K562 (cell line): ENCODE data around the gene NCOA1. TPM values are rescaled to one million over a fixed set of nuclear protein-coding genes. Genes with fewer than 3 reads are reported as not detected.

Experiments used
- ATAC-seq: fragments of 200-7000 bp; cut with Tn5 transposase; 3 replicates; pipeline ENCODE4 v1.9.1; 2020; ENCODE audit warnings: moderate library complexity
- BruUV-seq: library from RNA; stranded (reverse); fragments of 400-500 nt; replicated peaks from 2 replicates; lab custom pipeline; 2021; lab: Mats Ljungman, UMichigan
- CTCF ChIA-PET: fragments of 300-600 bp; formaldehyde crosslinking; extraction: SDS; loops from one replicate; lab custom pipeline; 2021; ENCODE audit warnings: low intra/inter-chr PET ratio; lab: Yijun Ruan, JAX
- POLR2A ChIA-PET: fragments of 300-600, 350-650 bp; sonication (Branson Sonifier 250); formaldehyde crosslinking; extraction: SDS; loops from one replicate; lab custom pipeline; 2021; ENCODE audit warnings: antibody characterized with exemption, inconsistent platforms; lab: Yijun Ruan, JAX
- DNase-seq, 4 experiments: peaks; one replicate each; pipeline versions ENCODE4 v3.0.0 to v3.0.0-alpha.2; 2011 to 2018; ENCODE audit warnings: low spot score in 3 of 4, mixed read lengths in 3 of 4; ENCODE audit errors: extremely low read depth in 1 of 4
- FAIRE-seq: peaks from 2 replicates; lab custom pipeline; 2011; peaks lifted over from hg19 to GRCh38; lab: Jason Lieb, UNC
- H2AFZ ChIP-seq: 2 replicates; pipeline ENCODE4 v1.6.0; 2011; ENCODE audit warnings: low read depth, low read length, control low read depth, inconsistent platforms
- H3K27ac ChIP-seq: fragments of 200-600 bp; 3 replicates; pipeline ENCODE4 v1.8.0; 2011; ENCODE audit warnings: low read depth, mild to moderate bottlenecking, control low read depth, inconsistent platforms, low read length, moderate library complexity, mixed read lengths; ENCODE audit errors: extremely low read depth
- H3K27me3 ChIP-seq, 2 experiments: fragments of 300-600 bp in 1 of 2; 2 replicates in 1 of 2; 3 replicates in 1 of 2; pipeline versions ENCODE4 v1.6.0 to v1.8.0; 2011; ENCODE audit warnings: inconsistent platforms in 2 of 2, low read length in 2 of 2, mild to moderate bottlenecking in 1 of 2, mixed read lengths in 1 of 2, moderate library complexity in 1 of 2; ENCODE audit not compliant: control insufficient read depth in 2 of 2, insufficient read depth in 2 of 2
- H3K36me3 ChIP-seq: fragments of 300-600 bp; 3 replicates; pipeline ENCODE4 v1.8.0; 2011; ENCODE audit warnings: mild to moderate bottlenecking, low read length, inconsistent platforms; ENCODE audit not compliant: control insufficient read depth, insufficient read depth
- H3K4me1 ChIP-seq, 2 experiments: fragments of 200-600 bp in 1 of 2; replicated peaks in 1 of 2; 2 replicates in 1 of 2; 3 replicates in 1 of 2; pipeline versions ENCODE4 v1.5.1 to v1.8.0; 2011; ENCODE audit warnings: inconsistent platforms in 2 of 2, low read length in 2 of 2, mild to moderate bottlenecking in 1 of 2, mixed read lengths in 1 of 2, moderate library complexity in 1 of 2; ENCODE audit not compliant: control insufficient read depth in 2 of 2, insufficient read depth in 2 of 2
- H3K4me2 ChIP-seq: 2 replicates; pipeline ENCODE4 v1.6.1; 2011; ENCODE audit warnings: low read length, control low read depth, inconsistent platforms, mixed read lengths; ENCODE audit not compliant: insufficient read depth
- H3K4me3 ChIP-seq: fragments of 200-600 bp; sonication (generic), shearing (Covaris generic); 2 replicates; pipeline ENCODE4 v1.5.1; 2016; ENCODE audit warnings: control low read depth, inconsistent platforms
- H3K79me2 ChIP-seq: fragments of 200-600 bp; 3 replicates; pipeline ENCODE4 v1.8.0; 2011; ENCODE audit warnings: low read length, inconsistent platforms; ENCODE audit not compliant: control insufficient read depth, insufficient read depth
- H3K9ac ChIP-seq, 2 experiments: 2 replicates each; pipeline versions ENCODE4 v1.6.0 to v1.6.1; 2011; ENCODE audit warnings: low read depth in 2 of 2, low read length in 2 of 2, control low read depth in 1 of 2, inconsistent platforms in 1 of 2, mild to moderate bottlenecking in 1 of 2, mixed read lengths in 1 of 2; ENCODE audit not compliant: insufficient read depth in 1 of 2
- H3K9me1 ChIP-seq: one replicate; pipeline ENCODE4 v1.6.0; 2011; ENCODE audit warnings: inconsistent platforms, mild to moderate bottlenecking, low read length, moderate library complexity; ENCODE audit not compliant: control insufficient read depth, insufficient read depth
- H3K9me3 ChIP-seq: replicated peaks from 2 replicates; pipeline ENCODE4 v1.5.1; 2011; ENCODE audit warnings: low read depth, low read length, inconsistent platforms; ENCODE audit not compliant: control insufficient read depth, insufficient read depth
- H4K20me1 ChIP-seq: replicated peaks from 2 replicates; pipeline ENCODE4 v1.6.1; 2011; ENCODE audit warnings: low read length, inconsistent platforms, mixed read lengths; ENCODE audit not compliant: control insufficient read depth, insufficient read depth
- C11orf30 ChIP-seq: fragments of 450-650 bp; IDR thresholded peaks from 2 replicates; pipeline ENCODE4 v1.6.1; 2016; ENCODE audit warnings: low read depth, mild to moderate bottlenecking
- ELF2 ChIP-seq: fragments of 250-450 bp; sonication (Bioruptor Pico); IDR thresholded peaks from 2 replicates; pipeline ENCODE4 v1.5.0; 2021; ENCODE audit warnings: mild to moderate bottlenecking
- ETV1 ChIP-seq: fragments of 450-650 bp; conservative IDR thresholded peaks from 2 replicates; pipeline ENCODE4 v1.6.1; 2016; ENCODE audit warnings: missing genetic modification characterization, control low read depth, low read depth, missing compliant biosample characterization
- JUND ChIP-seq, 2 experiments: IDR thresholded peaks; 2 replicates in 1 of 2; 3 replicates in 1 of 2; pipeline ENCODE4 v1.6.1; 2011; ENCODE audit warnings: borderline replicate concordance in 2 of 2, low read depth in 2 of 2, low read length in 2 of 2, improper control_type of control experiment in 1 of 2, missing biosample characterization in 1 of 2, missing genetic modification characterization in 1 of 2, missing genetic modification reagents in 1 of 2
- MAFG ChIP-seq: fragments of 450-650 bp; conservative IDR thresholded peaks from 2 replicates; pipeline ENCODE4 v1.6.1; 2016; ENCODE audit warnings: missing genetic modification characterization, missing compliant biosample characterization
- ZNF316 ChIP-seq: fragments of 450-650 bp; IDR thresholded peaks from 2 replicates; pipeline ENCODE4 v1.6.1; 2016
- WGBS: fragments of 100-300 bp; shearing (Covaris generic); methylation state at CpG from one replicate; pipeline ENCODE4 v1.1.6; 2016; ENCODE audit warnings: low coverage, mixed read lengths; ENCODE audit not compliant: insufficient coverage; ENCODE audit errors: missing lambda C conversion rate; 5-methylcytosine and 5-hydroxymethylcytosine counted together
- in situ Hi-C: fragments of 300-500 bp; cut with MboI; formaldehyde crosslinking; loops from 4 replicates; pipeline ENCODE4 v1.15.0; 2018; ENCODE audit warnings: inconsistent platforms, mixed read lengths
- intact Hi-C: fragments of 100-400 bp; cut with micrococcal nuclease; formaldehyde crosslinking; loops from 2 replicates; pipeline ENCODE4 v1.14.2; 2022
- polyA plus RNA-seq, 8 experiments: library from polyadenylated mRNA; depleted of rRNA in 4 of 8; stranded (reverse) in 5 of 8; unstranded in 3 of 8; fragments of >200 nt; fragmentation: Nextera tagmentation in 2 of 8; fragmentation: Illumina TruSeq in 1 of 8; extraction: Ambion mirVana in 2 of 8; extraction: Trizol in 1 of 8; gene quantifications; 2 replicates each; pipeline versions ENCODE4 v1.2.1 to v1.2.3, GENCODE V29; 2011 to 2014; ENCODE audit warnings: inconsistent platforms in 1 of 8, missing spikeins in 1 of 8
- total RNA-seq, 7 experiments: library from RNA; depleted of rRNA in 6 of 7; stranded (reverse); fragments of >200 nt in 6 of 7; fragmentation: Illumina TruSeq in 2 of 7; extraction: Trizol in 2 of 7; gene quantifications; 2 replicates each; pipeline versions ENCODE4 v1.2.1 to v1.2.3, GENCODE V29; 2011 to 2021; ENCODE audit warnings: low replicate concordance in 1 of 7
- TF ChIP-seq, protein P1 (sequence below): fragments of 250-450 bp; sonication (Bioruptor Pico); IDR thresholded peaks from 2 replicates; pipeline ENCODE4 v1.8.0; 2022; ENCODE audit warnings: moderate library complexity, mild to moderate bottlenecking, inconsistent platforms

The NCOA1 gene
- total and polyA plus RNA-seq, 9 of the 15 experiments (the other 6 are each of a cell fraction or from before 2014, with no cell fraction given) = 4.9 to 25.7 (median 17.0) TPM

DNA sequence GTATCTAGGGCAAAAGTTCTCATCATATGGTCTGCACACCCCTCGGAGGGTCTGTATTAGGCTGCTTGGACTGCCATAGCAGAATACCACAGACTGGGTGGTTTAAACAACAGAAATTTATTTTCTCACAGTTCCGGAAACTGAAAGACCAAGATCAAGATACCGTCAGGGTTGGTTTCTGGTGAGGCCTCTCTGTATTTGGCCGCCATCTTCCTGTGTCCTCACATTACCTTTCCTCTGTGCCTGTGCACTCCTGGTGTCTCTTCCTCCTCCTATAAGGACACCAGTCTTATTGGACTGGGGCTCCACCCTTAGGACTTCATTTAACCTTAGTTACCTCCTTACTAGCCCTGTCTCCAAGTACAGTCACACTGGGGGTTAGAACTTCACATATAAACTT, 132.5 kb downstream of the NCOA1 start (continued):
- TF ChIP-seq, protein P1, sequence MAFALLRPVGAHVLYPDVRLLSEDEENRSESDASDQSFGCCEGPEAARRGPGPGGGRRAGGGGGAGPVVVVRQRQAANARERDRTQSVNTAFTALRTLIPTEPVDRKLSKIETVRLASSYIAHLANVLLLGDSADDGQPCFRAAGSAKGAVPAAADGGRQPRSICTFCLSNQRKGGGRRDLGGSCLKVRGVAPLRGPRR = no peak
- TF ChIP-seq JUND (IDR thresholded peaks at IDR 0.05; ENCODE audit: borderline replicate concordance, low read depth, low read length) = peak; percentile 34; the same call in 1 of the 2 replicates
- no peak; the same call in 2 of the 3 replicates for TF ChIP-seq JUND (tag; IDR thresholded peaks at IDR 0.05; ENCODE audit: borderline replicate concordance, low read depth, low read length)
- TF ChIP-seq ETV1 (tag) = peak; percentile 88

DNA sequence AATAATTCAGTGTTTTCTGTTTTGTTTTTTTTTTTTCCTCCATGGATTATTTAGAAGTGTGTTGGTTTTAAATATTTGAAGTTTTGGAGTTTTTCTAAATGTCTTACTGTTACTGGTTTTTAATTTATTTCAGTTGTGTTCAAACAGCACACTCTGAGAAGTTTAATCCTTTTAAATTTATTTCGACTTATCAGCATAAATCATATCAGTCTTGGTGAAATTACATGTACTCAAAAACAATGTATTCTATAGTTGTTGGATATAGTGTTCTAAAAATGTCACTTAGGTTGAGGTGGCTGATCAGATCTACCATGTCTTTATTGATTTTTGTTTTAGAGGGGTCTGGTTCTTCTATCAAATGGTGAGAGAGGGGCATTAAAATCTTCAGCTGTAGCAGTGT, 134.7 kb downstream of the NCOA1 start:
- 56% methylated on average over 1 of the region's 1 CpG for WGBS
- FAIRE-seq (no peak), DNase-seq (no peak), ATAC-seq (no peak)
- H3K9ac ChIP-seq = no peak overlapping the region
- no peaks in the 10 kb centered on the region for H3K36me3 ChIP-seq
- H3K4me3 ChIP-seq = no peak overlapping the region
- no peaks in the 10 kb centered on the region for H3K27me3 ChIP-seq
- no TSS peak for BruUV-seq
- TF ChIP-seq C11orf30 (peak; percentile 84), ELF2 (CRISPR knock-in tag) (no peak), MAFG (tag) (peak; percentile 65), ZNF316 (peak; percentile 93)
- H3K9me3 ChIP-seq = no peaks in the 10 kb centered on the region
- in situ Hi-C loops (no loop called here), intact Hi-C loops (no loop called here)
- no peak overlapping the region for H3K4me2 ChIP-seq
- H4K20me1 ChIP-seq = no peaks in the 10 kb centered on the region
- peaks cover 25% of the 10 kb centered on the region; the same call in 2 of the 3 replicates for H3K79me2 ChIP-seq
- H3K27ac ChIP-seq = no peak overlapping the region
- POLR2A ChIA-PET = interaction anchor here (0.9 kb wide), 1 partner anchor 312 kb away, joined by 3 read pairs; no protein-coding TSS in a partner anchor
- H3K4me1 ChIP-seq = peaks cover 4 to 27% of the 10 kb centered on the region in 2 experiments; a peak in 4 of 5 replicates
- H3K9me1 ChIP-seq = no peaks in the 10 kb centered on the region
- no peak overlapping the region for H2AFZ ChIP-seq
- CTCF ChIA-PET = interaction anchor here (0.6 kb wide), 1 partner anchor 1606 kb away, joined by 3 read pairs; no protein-coding TSS in a partner anchor
